Lower lobe of right lung (tissue), 2 donors: ENCODE data around the gene AMD1. TPM values are rescaled to one million over a fixed set of nuclear protein-coding genes. Genes with fewer than 3 reads are reported as not detected.

Experiments
- ATAC-seq, 2 donors: fragments of 200-7000 bp; cut with Tn5 transposase; one replicate each; pipeline ENCODE4 v1.9.1; 2020 to 2022; ENCODE audit warnings: mild to moderate bottlenecking in 2 of 2, moderate library complexity in 2 of 2
- DNase-seq: peaks from one replicate; pipeline ENCODE4 v3.0.0-alpha.2; 2020
- H3K27ac ChIP-seq: fragments of 200-600 bp; one replicate; pipeline ENCODE4 v1.8.0; 2022
- H3K27me3 ChIP-seq: fragments of 200-600 bp; one replicate; pipeline ENCODE4 v1.8.0; 2022; ENCODE audit warnings: low read depth
- H3K36me3 ChIP-seq: fragments of 200-600 bp; one replicate; pipeline ENCODE4 v1.8.0; 2022; ENCODE audit warnings: mild to moderate bottlenecking
- H3K4me1 ChIP-seq: fragments of 200-600 bp; one replicate; pipeline ENCODE4 v1.8.0; 2022
- H3K4me3 ChIP-seq: fragments of 200-600 bp; one replicate; pipeline ENCODE4 v1.8.0; 2022; ENCODE audit warnings: mild to moderate bottlenecking
- H3K9me3 ChIP-seq: fragments of 200-600 bp; one replicate; pipeline ENCODE4 v1.8.0; 2022
- CTCF ChIP-seq: fragments of 200-600 bp; IDR thresholded peaks from one replicate; pipeline ENCODE4 v1.8.0; 2022; ENCODE audit warnings: antibody characterized with exemption, mild to moderate bottlenecking
- intact Hi-C: fragments of 100-400 bp; cut with DNase I; formaldehyde crosslinking; loops from one replicate; pipeline ENCODE4 v1.11.0; 2022
- total RNA-seq: library from RNA; stranded (reverse); fragmentation: NEBNext Ultra II Directional; extraction: Animal tissue kit (Norgen Biotek cat#: 25700); gene quantifications from one replicate; pipeline ENCODE4 v1.2.1, GENCODE V29; 2021
- donor health status: DM: no; HTN: yes; CAD: no; lungs with severe emphysema.

The AMD1 gene
- total RNA-seq, 1 donor from 2014 or later = 65.8 TPM

- peak overlapping the region; percentile 95 for H3K27ac ChIP-seq
- no peaks in the 10 kb centered on the region for H3K27me3 ChIP-seq
- no peaks in the 10 kb centered on the region for H3K9me3 ChIP-seq
- ATAC-seq (peak; percentile 50 to 53), DNase-seq (peak; percentile 75)
- H3K4me1 ChIP-seq = peaks cover 51% of the 10 kb centered on the region
- peak overlapping the region; percentile 75 for H3K4me3 ChIP-seq
- intact Hi-C loops = loop anchor here (10.0 kb wide), 1 partner anchor 51 kb away; no protein-coding TSS in a partner anchor
- no peak for TF ChIP-seq CTCF
- H3K36me3 ChIP-seq = no peaks in the 10 kb centered on the region
These were observed 1.1 kb downstream of the AMD1 start for GRCh38 chr6:110875548-110876169.

- no peak for TF ChIP-seq CTCF
- ATAC-seq = peak; percentile 83 to 89
- peak overlapping the region; percentile 75 for H3K4me3 ChIP-seq
- intact Hi-C loops = loop anchor here (10.0 kb wide), 1 partner anchor 51 kb away; no protein-coding TSS in a partner anchor
- H3K4me1 ChIP-seq = peaks cover 57% of the 10 kb centered on the region
- peak; percentile 93 for DNase-seq
- H3K27ac ChIP-seq = peak overlapping the region; percentile 95
- no peaks in the 10 kb centered on the region for H3K27me3 ChIP-seq
- no peaks in the 10 kb centered on the region for H3K9me3 ChIP-seq
- H3K36me3 ChIP-seq = no peaks in the 10 kb centered on the region
These were observed 1.7 kb downstream of the AMD1 start for GRCh38 chr6:110876170-110876773.

DNA sequence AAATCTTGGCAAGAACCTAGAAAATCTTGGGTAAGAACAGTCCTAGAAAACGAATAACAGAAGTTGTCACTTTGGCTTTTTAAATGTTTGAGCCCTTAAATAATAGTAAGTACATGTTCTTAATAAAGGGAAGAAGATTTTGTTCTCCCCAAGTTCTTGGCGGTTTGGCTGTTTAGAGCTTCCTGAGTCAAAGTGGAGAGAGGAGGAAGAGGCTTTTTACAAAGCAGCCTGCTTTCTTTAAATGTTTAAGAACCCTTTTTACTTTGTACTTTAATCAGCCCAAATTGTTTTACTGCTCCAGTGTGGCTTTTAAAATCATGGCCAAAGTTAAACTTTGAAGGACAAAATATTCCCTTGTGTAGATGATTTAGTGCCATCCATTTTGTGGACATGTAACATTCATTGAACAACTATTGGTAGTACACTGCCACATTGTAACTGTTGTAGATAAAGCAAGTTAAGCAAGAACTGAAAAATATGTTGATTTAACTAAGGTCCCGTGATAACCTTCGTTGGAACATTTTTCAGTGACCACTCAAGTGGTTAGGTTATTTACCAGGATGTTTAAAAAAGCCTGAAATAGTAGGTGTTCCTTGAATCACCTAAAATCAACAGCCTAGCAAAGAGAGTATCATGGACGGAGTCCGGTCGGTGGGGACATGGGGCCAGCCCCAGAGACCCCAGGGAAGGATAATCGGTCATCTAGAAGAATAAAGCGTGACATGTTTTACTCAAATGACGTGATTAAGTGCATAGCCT is 2.4 kb downstream of the AMD1 start:
- TF ChIP-seq CTCF = no peak
- intact Hi-C loops = loop anchor here (10.0 kb wide), 1 partner anchor 52 kb away; no protein-coding TSS in a partner anchor
- H3K27me3 ChIP-seq = no peaks in the 10 kb centered on the region
- H3K4me3 ChIP-seq = peak overlapping the region; percentile 75
- ATAC-seq (peak in 1 of 2 donors; percentile 11), DNase-seq (no peak)
- no peaks in the 10 kb centered on the region for H3K36me3 ChIP-seq
- H3K27ac ChIP-seq = peak overlapping the region; percentile 95
- no peaks in the 10 kb centered on the region for H3K9me3 ChIP-seq
- peaks cover 64% of the 10 kb centered on the region for H3K4me1 ChIP-seq

GRCh38 chr6:110877569-110877968 is 3.0 kb downstream of the AMD1 start:
- H3K27me3 ChIP-seq = no peaks in the 10 kb centered on the region
- peaks cover 70% of the 10 kb centered on the region for H3K4me1 ChIP-seq
- H3K27ac ChIP-seq = peak overlapping the region; percentile 95
- no peak for TF ChIP-seq CTCF
- no peaks in the 10 kb centered on the region for H3K36me3 ChIP-seq
- H3K4me3 ChIP-seq = peak overlapping the region; percentile 75
- H3K9me3 ChIP-seq = no peaks in the 10 kb centered on the region
- ATAC-seq (no peak), DNase-seq (no peak)
- intact Hi-C loops = loop anchor here (10.0 kb wide), 1 partner anchor 53 kb away; no protein-coding TSS in a partner anchor

GRCh38 chr6:110878751-110879522 is 4.4 kb downstream of the AMD1 start:
- ATAC-seq (no peak), DNase-seq (no peak)
- no peaks in the 10 kb centered on the region for H3K27me3 ChIP-seq
- peaks cover 77% of the 10 kb centered on the region for H3K4me1 ChIP-seq
- no peak overlapping the region for H3K27ac ChIP-seq
- peak overlapping the region; percentile 24 for H3K4me3 ChIP-seq
- no peaks in the 10 kb centered on the region for H3K36me3 ChIP-seq
- intact Hi-C loops = loop anchor here (10.0 kb wide), 1 partner anchor 54 kb away; no protein-coding TSS in a partner anchor
- peak; percentile 45 for TF ChIP-seq CTCF
- no peaks in the 10 kb centered on the region for H3K9me3 ChIP-seq
